ENCODE measurements around the gene DDAH2.

DDAH2 gene

DNA sequence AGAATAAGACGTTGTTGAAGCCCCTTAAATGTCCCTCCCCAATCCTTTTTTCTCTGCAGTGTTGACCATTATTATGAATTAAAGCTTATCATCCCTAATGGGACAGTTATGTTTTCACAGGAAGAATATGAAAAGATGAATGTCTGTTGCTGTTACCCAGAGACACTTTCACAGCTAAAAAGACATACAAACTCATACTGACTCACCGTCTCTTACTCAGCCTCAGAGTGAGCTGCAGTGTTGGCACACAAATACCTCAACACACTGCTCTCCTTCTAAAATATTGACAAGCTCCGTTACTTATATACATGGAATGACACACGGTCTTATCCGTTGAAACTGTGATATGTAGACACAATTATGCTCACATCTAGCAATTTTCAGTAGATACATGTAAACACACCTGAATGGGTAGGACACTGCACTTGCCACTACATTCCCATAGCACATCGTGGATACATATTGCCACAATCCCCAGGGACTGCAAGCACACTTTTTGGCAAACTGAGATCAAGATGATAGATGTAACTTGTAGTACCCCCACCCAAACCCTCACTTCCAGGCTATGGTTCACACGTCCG is 23.7 kb upstream of the DDAH2 start:
- Histone ChIP-seq H2AFZ (ENCODE audit: low read depth, low read length) (no peak overlapping the region), H3K9me3 (ENCODE audit: insufficient read depth, low read length, severe bottlenecking) (no peaks in the 10 kb centered on the region), H3K36me3 (ENCODE audit: insufficient read depth, low read length) (peaks cover 30% of the 10 kb centered on the region), H3K79me2 (ENCODE audit: insufficient read depth, low read length) (no peaks in the 10 kb centered on the region), H3K4me3 (ENCODE audit: low read depth in 1 of 2, low read length in 2 of 2) (no peak overlapping the region), H3K9ac (ENCODE audit: low read depth, low read length) (no peak overlapping the region), H4K20me1 (ENCODE audit: insufficient read depth, low read length) (no peaks in the 10 kb centered on the region), H3K4me2 (ENCODE audit: insufficient read depth, low read length) (no peak overlapping the region), H3K4me1 (ENCODE audit: insufficient read depth, low read length) (no peaks in the 10 kb centered on the region), H3K27me3 (ENCODE audit: insufficient read depth, low read length, poor library complexity) (no peaks in the 10 kb centered on the region), H3K27ac (ENCODE audit: low read length) (no peak overlapping the region)
- TF ChIP-seq EZH2 (IDR thresholded peaks at IDR 0.05; ENCODE audit: borderline replicate concordance, low read depth, low read length, severe bottlenecking) (no peak), CTCF (IDR thresholded peaks at IDR 0.05; ENCODE audit: borderline replicate concordance, extremely low read depth, low read length, poor library complexity, severe bottlenecking) (no peak)
- no peak; the same call in 2 of the 3 replicates for ATAC-seq (ENCODE audit: insufficient read depth, low read depth)
- no peak for DNase-seq

DNA sequence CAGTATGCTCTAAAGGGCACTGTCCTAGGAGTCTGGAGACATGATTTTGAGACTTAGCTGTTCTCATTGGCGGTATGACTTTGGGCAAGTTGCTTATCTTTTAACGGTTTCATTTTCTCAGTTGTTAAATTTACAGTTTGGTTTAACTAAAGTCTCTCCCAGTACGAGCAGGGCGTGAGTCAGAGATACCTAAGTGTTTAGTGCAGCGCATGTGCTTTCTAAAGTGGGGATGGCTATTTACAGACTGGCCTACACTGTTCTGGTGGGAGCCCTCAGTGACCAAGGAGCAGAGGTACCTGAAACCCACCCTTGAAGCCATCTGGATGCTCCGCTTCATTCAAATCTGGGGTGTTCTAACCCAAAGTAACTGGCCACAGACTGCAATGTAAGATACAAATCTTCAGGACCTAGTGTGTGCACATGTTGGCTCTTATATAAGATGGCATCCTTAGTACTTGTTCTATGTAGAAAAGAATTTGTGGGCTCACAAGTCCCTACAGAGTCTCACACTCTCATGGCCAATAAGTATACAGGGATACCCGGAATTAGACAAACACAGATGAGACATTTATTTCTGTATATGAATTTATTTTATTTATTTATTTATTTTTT is 21.4 kb upstream of the DDAH2 start:
- H2AFZ ChIP-seq (ENCODE audit: low read depth, low read length) = no peak overlapping the region

GRCh38 chr6:31749301-31750036 is 20.4 kb upstream of the DDAH2 start:
- Histone ChIP-seq H2AFZ (ENCODE audit: low read depth, low read length) (no peak overlapping the region), H3K4me1 (ENCODE audit: insufficient read depth, low read length) (no peaks in the 10 kb centered on the region), H3K79me2 (ENCODE audit: insufficient read depth, low read length) (no peaks in the 10 kb centered on the region), H3K9ac (ENCODE audit: low read depth, low read length) (no peak overlapping the region), H3K9me3 (ENCODE audit: insufficient read depth, low read length, severe bottlenecking) (no peaks in the 10 kb centered on the region), H3K27me3 (ENCODE audit: insufficient read depth, low read length, poor library complexity) (no peaks in the 10 kb centered on the region), H3K27ac (ENCODE audit: low read length) (no peak overlapping the region), H3K4me3 (ENCODE audit: low read depth in 1 of 2, low read length in 2 of 2) (no peak overlapping the region), H3K36me3 (ENCODE audit: insufficient read depth, low read length) (peaks cover 44% of the 10 kb centered on the region), H4K20me1 (ENCODE audit: insufficient read depth, low read length) (peaks cover 6% of the 10 kb centered on the region; the same call in 1 of the 2 replicates), H3K4me2 (ENCODE audit: insufficient read depth, low read length) (no peak overlapping the region)
- DNase-seq = no peak
- ATAC-seq (ENCODE audit: insufficient read depth, low read depth) = no peak
- TF ChIP-seq EZH2 (IDR thresholded peaks at IDR 0.05; ENCODE audit: borderline replicate concordance, low read depth, low read length, severe bottlenecking) (no peak), CTCF (IDR thresholded peaks at IDR 0.05; ENCODE audit: borderline replicate concordance, extremely low read depth, low read length, poor library complexity, severe bottlenecking) (no peak)

More for the DNA sequence above, 21.4 kb upstream of the DDAH2 start:
- Histone ChIP-seq H3K27me3 (ENCODE audit: insufficient read depth, low read length, poor library complexity) (no peaks in the 10 kb centered on the region), H3K4me2 (ENCODE audit: insufficient read depth, low read length) (no peak overlapping the region), H4K20me1 (ENCODE audit: insufficient read depth, low read length) (peaks cover 6% of the 10 kb centered on the region; the same call in 1 of the 2 replicates), H3K4me1 (ENCODE audit: insufficient read depth, low read length) (no peaks in the 10 kb centered on the region), H3K9ac (ENCODE audit: low read depth, low read length) (no peak overlapping the region), H3K27ac (ENCODE audit: low read length) (no peak overlapping the region), H3K9me3 (ENCODE audit: insufficient read depth, low read length, severe bottlenecking) (no peaks in the 10 kb centered on the region), H3K36me3 (ENCODE audit: insufficient read depth, low read length) (peaks cover 38% of the 10 kb centered on the region), H3K79me2 (ENCODE audit: insufficient read depth, low read length) (no peaks in the 10 kb centered on the region), H3K4me3 (ENCODE audit: low read depth in 1 of 2, low read length in 2 of 2) (no peak overlapping the region)
- no peak for TF ChIP-seq EZH2 (IDR thresholded peaks at IDR 0.05; ENCODE audit: borderline replicate concordance, low read depth, low read length, severe bottlenecking)
- TF ChIP-seq CTCF (IDR thresholded peaks at IDR 0.05; ENCODE audit: borderline replicate concordance, extremely low read depth, low read length, poor library complexity, severe bottlenecking) = no peak
- DNase-seq (no peak), ATAC-seq (ENCODE audit: insufficient read depth, low read depth) (no peak)

Measured in DND-41 (cell line).